Transverse colon (tissue), 4 donors: Measurements from ENCODE around the gene DLGAP1.

Experiments
- CTCF ChIP-seq, 5 experiments: fragments of 200-600 bp in 3 of 5; fragments of 450-650 bp in 2 of 5; sonication (generic) in 3 of 5; IDR thresholded peaks; 1 replicate in 2 of 5; 2 replicates in 3 of 5; pipeline ENCODE4 v1.5.1; 2016 to 2017; ENCODE audit warnings: antibody characterized with exemption in 5 of 5, inconsistent platforms in 3 of 5, mild to moderate bottlenecking in 2 of 5, moderate library complexity in 1 of 5
- EP300 ChIP-seq: sonication (generic); formaldehyde crosslinking; IDR thresholded peaks from one replicate; pipeline ENCODE4 v1.6.1; 2017; ENCODE audit warnings: antibody characterized with exemption, low read depth
- POLR2A ChIP-seq: fragments of 450-650 bp; IDR thresholded peaks from one replicate; pipeline ENCODE4 v1.6.1; 2016; ENCODE audit warnings: antibody characterized with exemption, mild to moderate bottlenecking, moderate library complexity
- POLR2AphosphoS5 ChIP-seq, 3 donors: sonication (generic); formaldehyde crosslinking; IDR thresholded peaks; one replicate each; pipeline ENCODE4 v1.6.1; 2016; ENCODE audit warnings: antibody characterized with exemption in 3 of 3

GRCh38 chr18:3921826-3922225, 533.3 kb downstream of the DLGAP1 start:
- TF ChIP-seq CTCF (IDR thresholded peaks at IDR 0.05): no peak
- TF ChIP-seq POLR2A: no peak
- no peak for TF ChIP-seq POLR2AphosphoS5 (IDR thresholded peaks at IDR 0.05)
- no peak for TF ChIP-seq EP300
